ENCODE data around the gene DLGAP5. TPM values are rescaled to one million over a fixed set of nuclear protein-coding genes. Genes with fewer than 3 reads are reported as not detected.

The DLGAP5 gene
- total and polyA plus RNA-seq, 2 of the 13 experiments (the other 11 are each of a cell fraction or from before 2014, with no cell fraction given) = 7.7 to 55.8 TPM

GRCh38 chr14:55103005-55103640, 88.3 kb downstream of the DLGAP5 start (continued):
- TF ChIP-seq, protein P1, sequence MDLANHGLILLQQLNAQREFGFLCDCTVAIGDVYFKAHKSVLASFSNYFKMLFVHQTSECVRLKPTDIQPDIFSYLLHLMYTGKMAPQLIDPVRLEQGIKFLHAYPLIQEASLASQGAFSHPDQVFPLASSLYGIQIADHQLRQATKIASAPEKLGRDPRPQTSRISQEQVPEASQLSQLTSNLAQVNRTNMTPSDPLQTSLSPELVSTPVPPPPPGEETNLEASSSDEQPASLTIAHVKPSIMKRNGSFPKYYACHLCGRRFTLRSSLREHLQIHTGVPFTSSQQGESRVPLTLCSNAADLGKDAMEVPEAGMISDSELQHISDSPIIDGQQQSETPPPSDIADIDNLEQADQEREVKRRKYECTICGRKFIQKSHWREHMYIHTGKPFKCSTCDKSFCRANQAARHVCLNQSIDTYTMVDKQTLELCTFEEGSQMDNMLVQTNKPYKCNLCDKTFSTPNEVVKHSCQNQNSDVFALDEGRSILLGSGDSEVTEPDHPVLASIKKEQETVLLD (CRISPR knock-in tag; IDR thresholded peaks at IDR 0.05; ENCODE audit: low read depth) = no peak
- TF ChIP-seq ZNF569 (CRISPR knock-in tag; IDR thresholded peaks at IDR 0.05; ENCODE audit: borderline replicate concordance) (no peak), NBN (conservative IDR thresholded peaks at IDR 0.05) (no peak), POLR2AphosphoS2 (IDR thresholded peaks at IDR 0.05; ENCODE audit: low read depth, low read length) (no peak), FLYWCH1 (CRISPR knock-in tag; IDR thresholded peaks at IDR 0.05) (no peak), ZBTB43 (CRISPR knock-in tag; conservative IDR thresholded peaks at IDR 0.05) (peak; percentile 70; the same call in 1 of the 2 replicates), POLR2AphosphoS5 (IDR thresholded peaks at IDR 0.05; ENCODE audit: low read depth, low read length) (peak; percentile 48; the same call in 1 of the 2 replicates), ZNF264 (CRISPR knock-in tag; IDR thresholded peaks at IDR 0.05) (peak; percentile 75; the same call in 1 of the 2 replicates), MIXL1 (CRISPR knock-in tag; IDR thresholded peaks at IDR 0.05) (peak; percentile 63), DMTF1 (CRISPR knock-in tag; IDR thresholded peaks at IDR 0.05) (no peak), NR1H2 (CRISPR knock-in tag; IDR thresholded peaks at IDR 0.05; ENCODE audit: borderline replicate concordance, low read depth) (peak; percentile 77; the same call in 1 of the 2 replicates), EHMT2 (IDR thresholded peaks at IDR 0.05; ENCODE audit: borderline replicate concordance, low read depth, low read length) (no peak), ZNF850 (CRISPR knock-in tag; conservative IDR thresholded peaks at IDR 0.05) (no peak), CHD4 (IDR thresholded peaks at IDR 0.05; ENCODE audit: borderline replicate concordance, low read length) (no peak), FOXM1 (CRISPR knock-in tag; IDR thresholded peaks at IDR 0.05) (0 out of 2 replicates have a peak, but pooled peaks have one; percentile 58)
- TF ChIP-seq, protein P2, sequence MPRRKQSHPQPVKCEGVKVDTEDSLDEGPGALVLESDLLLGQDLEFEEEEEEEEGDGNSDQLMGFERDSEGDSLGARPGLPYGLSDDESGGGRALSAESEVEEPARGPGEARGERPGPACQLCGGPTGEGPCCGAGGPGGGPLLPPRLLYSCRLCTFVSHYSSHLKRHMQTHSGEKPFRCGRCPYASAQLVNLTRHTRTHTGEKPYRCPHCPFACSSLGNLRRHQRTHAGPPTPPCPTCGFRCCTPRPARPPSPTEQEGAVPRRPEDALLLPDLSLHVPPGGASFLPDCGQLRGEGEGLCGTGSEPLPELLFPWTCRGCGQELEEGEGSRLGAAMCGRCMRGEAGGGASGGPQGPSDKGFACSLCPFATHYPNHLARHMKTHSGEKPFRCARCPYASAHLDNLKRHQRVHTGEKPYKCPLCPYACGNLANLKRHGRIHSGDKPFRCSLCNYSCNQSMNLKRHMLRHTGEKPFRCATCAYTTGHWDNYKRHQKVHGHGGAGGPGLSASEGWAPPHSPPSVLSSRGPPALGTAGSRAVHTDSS (CRISPR knock-in tag; conservative IDR thresholded peaks at IDR 0.05) = no peak
- TF ChIP-seq, protein P3, sequence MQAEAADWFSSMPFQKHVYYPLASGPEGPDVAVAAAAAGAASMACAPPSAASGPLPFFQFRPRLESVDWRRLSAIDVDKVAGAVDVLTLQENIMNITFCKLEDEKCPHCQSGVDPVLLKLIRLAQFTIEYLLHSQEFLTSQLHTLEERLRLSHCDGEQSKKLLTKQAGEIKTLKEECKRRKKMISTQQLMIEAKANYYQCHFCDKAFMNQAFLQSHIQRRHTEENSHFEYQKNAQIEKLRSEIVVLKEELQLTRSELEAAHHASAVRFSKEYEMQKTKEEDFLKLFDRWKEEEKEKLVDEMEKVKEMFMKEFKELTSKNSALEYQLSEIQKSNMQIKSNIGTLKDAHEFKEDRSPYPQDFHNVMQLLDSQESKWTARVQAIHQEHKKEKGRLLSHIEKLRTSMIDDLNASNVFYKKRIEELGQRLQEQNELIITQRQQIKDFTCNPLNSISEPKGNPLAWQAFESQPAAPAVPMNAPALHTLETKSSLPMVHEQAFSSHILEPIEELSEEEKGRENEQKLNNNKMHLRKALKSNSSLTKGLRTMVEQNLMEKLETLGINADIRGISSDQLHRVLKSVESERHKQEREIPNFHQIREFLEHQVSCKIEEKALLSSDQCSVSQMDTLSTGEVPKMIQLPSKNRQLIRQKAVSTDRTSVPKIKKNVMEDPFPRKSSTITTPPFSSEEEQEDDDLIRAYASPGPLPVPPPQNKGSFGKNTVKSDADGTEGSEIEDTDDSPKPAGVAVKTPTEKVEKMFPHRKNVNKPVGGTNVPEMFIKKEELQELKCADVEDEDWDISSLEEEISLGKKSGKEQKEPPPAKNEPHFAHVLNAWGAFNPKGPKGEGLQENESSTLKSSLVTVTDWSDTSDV (CRISPR knock-in tag; IDR thresholded peaks at IDR 0.05) = 0 out of 2 replicates have a peak, but pooled peaks have one; percentile 29
- TF ChIP-seq, protein P4, sequence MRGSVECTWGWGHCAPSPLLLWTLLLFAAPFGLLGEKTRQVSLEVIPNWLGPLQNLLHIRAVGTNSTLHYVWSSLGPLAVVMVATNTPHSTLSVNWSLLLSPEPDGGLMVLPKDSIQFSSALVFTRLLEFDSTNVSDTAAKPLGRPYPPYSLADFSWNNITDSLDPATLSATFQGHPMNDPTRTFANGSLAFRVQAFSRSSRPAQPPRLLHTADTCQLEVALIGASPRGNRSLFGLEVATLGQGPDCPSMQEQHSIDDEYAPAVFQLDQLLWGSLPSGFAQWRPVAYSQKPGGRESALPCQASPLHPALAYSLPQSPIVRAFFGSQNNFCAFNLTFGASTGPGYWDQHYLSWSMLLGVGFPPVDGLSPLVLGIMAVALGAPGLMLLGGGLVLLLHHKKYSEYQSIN (CRISPR knock-in tag; IDR thresholded peaks at IDR 0.05; ENCODE audit: borderline replicate concordance) = no peak
